HEK293 (cell line): ENCODE data around the gene CAPN5.

Experiments used
- CTCF ChIA-PET: fragments of 350-600 bp; formaldehyde crosslinking; extraction: SDS; loops from one replicate; lab custom pipeline; 2021; ENCODE audit warnings: antibody characterized with exemption; lab: Yijun Ruan, JAX
- POLR2A ChIA-PET: fragments of 300-600 bp; formaldehyde crosslinking; extraction: SDS; loops from one replicate; lab custom pipeline; 2020; ENCODE audit warnings: antibody characterized with exemption, inconsistent platforms; lab: Yijun Ruan, JAX
- H3K27ac ChIP-seq: fragments of 200-500 bp; sonication (Bioruptor generic); 2 replicates; pipeline ENCODE4 v1.5.1; 2014; ENCODE audit warnings: low read depth, low read length, control low read depth, inconsistent platforms; ENCODE audit errors: extremely low read depth
- H3K36me3 ChIP-seq, 2 experiments: fragments of 200-500 bp in 1 of 2; sonication (Bioruptor generic) in 1 of 2; 1 replicate in 1 of 2; 2 replicates in 1 of 2; pipeline ENCODE4 v1.5.1; 2014 to 2017; ENCODE audit warnings: inconsistent platforms in 2 of 2, low read length in 2 of 2; ENCODE audit not compliant: control insufficient read depth in 2 of 2, insufficient read depth in 1 of 2
- H3K4me1 ChIP-seq: fragments of 200-500 bp; sonication (Bioruptor generic); 2 replicates; pipeline ENCODE4 v1.5.1; 2014; ENCODE audit warnings: mild to moderate bottlenecking, low read length, inconsistent platforms; ENCODE audit not compliant: control insufficient read depth, insufficient read depth
- H3K4me3 ChIP-seq: 2 replicates; pipeline ENCODE4 v1.5.1; 2011; ENCODE audit warnings: low read depth, mild to moderate bottlenecking, control low read depth, low read length, moderate library complexity
- H3K9me3 ChIP-seq: fragments of 200-500 bp; sonication (Bioruptor generic); 2 replicates; pipeline ENCODE4 v1.5.1; 2014; ENCODE audit warnings: low read depth, low read length, inconsistent platforms; ENCODE audit not compliant: control insufficient read depth, insufficient read depth
- GLI2 ChIP-seq: fragments of 450-650 bp; formaldehyde crosslinking; IDR thresholded peaks from 2 replicates; pipeline ENCODE4; 2017; ENCODE audit warnings: missing biosample characterization, missing genetic modification characterization, low read depth, borderline replicate concordance
- HOXC10 ChIP-seq: sonication (generic); formaldehyde crosslinking; IDR thresholded peaks from 2 replicates; pipeline ENCODE4 v1.8.1; 2023; ENCODE audit warnings: mild to moderate bottlenecking, missing genetic modification reagents
- SETDB1 ChIP-seq: IDR thresholded peaks from one replicate; pipeline ENCODE4 v1.6.1; 2017; ENCODE audit warnings: mild to moderate bottlenecking, low read length, moderate library complexity, mixed read lengths; ENCODE audit not compliant: insufficient read length
- SP2 ChIP-seq: fragments of 450-650 bp; formaldehyde crosslinking; IDR thresholded peaks from 2 replicates; pipeline ENCODE4 v1.5.1; 2016; ENCODE audit warnings: missing biosample characterization, missing genetic modification characterization
- ZBTB20 ChIP-seq: fragments of 450-650 bp; formaldehyde crosslinking; IDR thresholded peaks from 2 replicates; pipeline ENCODE4 v1.5.1; 2016; ENCODE audit warnings: missing biosample characterization, missing genetic modification characterization
- ZNF211 ChIP-seq: fragments of 450-650 bp; formaldehyde crosslinking; IDR thresholded peaks from 2 replicates; pipeline ENCODE4 v1.5.1; 2016; ENCODE audit warnings: low read depth, missing biosample characterization, missing genetic modification characterization
- ZNF221 ChIP-seq: fragments of 450-650 bp; formaldehyde crosslinking; IDR thresholded peaks from 2 replicates; pipeline ENCODE4 v1.5.1; 2017; ENCODE audit warnings: missing biosample characterization, missing genetic modification characterization, borderline replicate concordance
- ZNF341 ChIP-seq: fragments of 450-650 bp; formaldehyde crosslinking; IDR thresholded peaks from 2 replicates; pipeline ENCODE4; 2016; ENCODE audit warnings: low read depth, missing biosample characterization, missing genetic modification characterization
- ZNF391 ChIP-seq: fragments of 450-650 bp; formaldehyde crosslinking; IDR thresholded peaks from 2 replicates; pipeline ENCODE4 v1.5.1; 2016; ENCODE audit warnings: low read depth, missing biosample characterization, missing genetic modification characterization, borderline replicate concordance
- ZNF394 ChIP-seq: fragments of 450-650 bp; formaldehyde crosslinking; IDR thresholded peaks from 2 replicates; pipeline ENCODE4 v1.5.1; 2016; ENCODE audit warnings: missing biosample characterization, missing genetic modification characterization, mild to moderate bottlenecking, moderate library complexity, borderline replicate concordance
- ZNF560 ChIP-seq: fragments of 450-650 bp; formaldehyde crosslinking; IDR thresholded peaks from 2 replicates; pipeline ENCODE4 v1.5.1; 2017; ENCODE audit warnings: missing biosample characterization, missing genetic modification characterization, borderline replicate concordance
- ZNF585B ChIP-seq: fragments of 450-650 bp; formaldehyde crosslinking; IDR thresholded peaks from 2 replicates; pipeline ENCODE4 v1.5.1; 2016; ENCODE audit warnings: missing biosample characterization, missing genetic modification characterization
- ZNF677 ChIP-seq: fragments of 450-650 bp; IDR thresholded peaks from 2 replicates; pipeline ENCODE4 v1.5.0; 2018; ENCODE audit warnings: missing biosample characterization, mild to moderate bottlenecking, missing genetic modification characterization, moderate library complexity
- ZNF785 ChIP-seq: fragments of 450-650 bp; formaldehyde crosslinking; IDR thresholded peaks from 2 replicates; pipeline ENCODE4 v1.5.1; 2016; ENCODE audit warnings: missing biosample characterization, missing genetic modification characterization
- TF ChIP-seq, protein P1 (sequence below): fragments of 450-650 bp; formaldehyde crosslinking; IDR thresholded peaks from 2 replicates; pipeline ENCODE4 v1.5.1; 2016; ENCODE audit warnings: missing biosample characterization, missing genetic modification characterization
- TF ChIP-seq, protein P2 (sequence below): fragments of 450-650 bp; formaldehyde crosslinking; IDR thresholded peaks from 2 replicates; pipeline ENCODE4 v1.5.1; 2016; ENCODE audit warnings: missing biosample characterization, missing genetic modification characterization
- TF ChIP-seq, protein P3 (sequence below): fragments of 450-650 bp; formaldehyde crosslinking; IDR thresholded peaks from 2 replicates; pipeline ENCODE4 v1.5.1; 2016; ENCODE audit warnings: missing biosample characterization, missing genetic modification characterization
- TF ChIP-seq, protein P4 (sequence below): fragments of 450-650 bp; formaldehyde crosslinking; IDR thresholded peaks from 2 replicates; pipeline ENCODE4; 2016; ENCODE audit warnings: missing biosample characterization, missing genetic modification characterization
- TF ChIP-seq, protein P5 (sequence below): fragments of 450-650 bp; IDR thresholded peaks from 2 replicates; pipeline ENCODE4 v1.5.1; 2018; ENCODE audit warnings: missing biosample characterization, mild to moderate bottlenecking, missing genetic modification characterization
- TF ChIP-seq, protein P6 (sequence below): fragments of 450-650 bp; formaldehyde crosslinking; IDR thresholded peaks from 2 replicates; pipeline ENCODE4 v1.5.1; 2016; ENCODE audit warnings: missing biosample characterization, missing genetic modification characterization

Gene CAPN5

DNA sequence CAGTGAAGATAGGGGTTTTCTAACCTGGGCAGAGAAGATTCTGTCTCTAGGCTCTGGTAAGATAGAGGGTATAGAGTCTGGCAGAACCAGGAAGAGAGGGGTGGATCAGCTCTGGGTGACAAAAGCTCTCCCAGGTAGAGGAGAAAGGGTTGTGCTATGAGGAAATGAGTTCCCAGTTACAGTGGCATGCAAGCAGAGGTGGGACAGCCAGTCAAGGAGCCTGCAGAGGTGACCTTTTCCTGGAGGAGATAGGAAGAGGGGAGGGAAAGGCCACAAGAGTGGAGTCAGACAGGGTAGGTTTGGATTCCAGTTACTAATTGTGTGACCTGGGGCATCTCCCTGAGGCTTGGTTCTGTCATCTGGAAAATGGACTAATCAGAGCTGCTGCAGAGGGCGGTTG lies 3.4 kb upstream of the CAPN5 start:
- Histone ChIP-seq H3K4me3 (no peak overlapping the region), H3K4me1 (no peaks in the 10 kb centered on the region), H3K9me3 (no peaks in the 10 kb centered on the region), H3K36me3 (no peaks in the 10 kb centered on the region), H3K27ac (no peak overlapping the region)
- POLR2A ChIA-PET: no interaction called here
- CTCF ChIA-PET: interaction anchor here (0.5 to 2.0 kb wide), 6 partner anchors 10 to 64 kb away, joined by 3 to 14 read pairs (median 4); no protein-coding TSS in a partner anchor
- no peak for TF ChIP-seq ZNF391
- no peak for TF ChIP-seq ZNF341 (tag by site-specific recombination)
- TF ChIP-seq, protein P1, sequence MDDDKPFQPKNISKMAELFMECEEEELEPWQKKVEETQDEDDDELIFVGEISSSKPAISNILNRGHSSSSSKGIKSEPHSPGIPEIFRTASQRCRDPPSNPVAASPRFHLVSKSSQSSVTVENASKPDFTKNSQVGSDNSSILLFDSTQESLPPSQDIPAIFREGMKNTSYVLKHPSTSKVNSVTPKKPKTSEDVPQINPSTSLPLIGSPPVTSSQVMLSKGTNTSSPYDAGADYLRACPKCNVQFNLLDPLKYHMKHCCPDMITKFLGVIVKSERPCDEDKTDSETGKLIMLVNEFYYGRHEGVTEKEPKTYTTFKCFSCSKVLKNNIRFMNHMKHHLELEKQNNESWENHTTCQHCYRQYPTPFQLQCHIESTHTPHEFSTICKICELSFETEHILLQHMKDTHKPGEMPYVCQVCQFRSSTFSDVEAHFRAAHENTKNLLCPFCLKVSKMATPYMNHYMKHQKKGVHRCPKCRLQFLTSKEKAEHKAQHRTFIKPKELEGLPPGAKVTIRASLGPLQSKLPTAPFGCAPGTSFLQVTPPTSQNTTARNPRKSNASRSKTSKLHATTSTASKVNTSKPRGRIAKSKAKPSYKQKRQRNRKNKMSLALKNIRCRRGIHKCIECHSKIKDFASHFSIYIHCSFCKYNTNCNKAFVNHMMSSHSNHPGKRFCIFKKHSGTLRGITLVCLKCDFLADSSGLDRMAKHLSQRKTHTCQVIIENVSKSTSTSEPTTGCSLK (tag by site-specific recombination): no peak
- no peak for TF ChIP-seq ZNF211
- TF ChIP-seq, protein P2, sequence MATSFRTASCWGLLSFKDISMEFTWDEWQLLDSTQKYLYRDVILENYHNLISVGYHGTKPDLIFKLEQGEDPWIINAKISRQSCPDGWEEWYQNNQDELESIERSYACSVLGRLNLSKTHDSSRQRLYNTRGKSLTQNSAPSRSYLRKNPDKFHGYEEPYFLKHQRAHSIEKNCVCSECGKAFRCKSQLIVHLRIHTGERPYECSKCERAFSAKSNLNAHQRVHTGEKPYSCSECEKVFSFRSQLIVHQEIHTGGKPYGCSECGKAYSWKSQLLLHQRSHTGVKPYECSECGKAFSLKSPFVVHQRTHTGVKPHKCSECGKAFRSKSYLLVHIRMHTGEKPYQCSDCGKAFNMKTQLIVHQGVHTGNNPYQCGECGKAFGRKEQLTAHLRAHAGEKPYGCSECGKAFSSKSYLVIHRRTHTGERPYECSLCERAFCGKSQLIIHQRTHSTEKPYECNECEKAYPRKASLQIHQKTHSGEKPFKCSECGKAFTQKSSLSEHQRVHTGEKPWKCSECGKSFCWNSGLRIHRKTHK (tag by site-specific recombination): no peak
- TF ChIP-seq ZNF585B (tag by site-specific recombination): no peak
- TF ChIP-seq, protein P3, sequence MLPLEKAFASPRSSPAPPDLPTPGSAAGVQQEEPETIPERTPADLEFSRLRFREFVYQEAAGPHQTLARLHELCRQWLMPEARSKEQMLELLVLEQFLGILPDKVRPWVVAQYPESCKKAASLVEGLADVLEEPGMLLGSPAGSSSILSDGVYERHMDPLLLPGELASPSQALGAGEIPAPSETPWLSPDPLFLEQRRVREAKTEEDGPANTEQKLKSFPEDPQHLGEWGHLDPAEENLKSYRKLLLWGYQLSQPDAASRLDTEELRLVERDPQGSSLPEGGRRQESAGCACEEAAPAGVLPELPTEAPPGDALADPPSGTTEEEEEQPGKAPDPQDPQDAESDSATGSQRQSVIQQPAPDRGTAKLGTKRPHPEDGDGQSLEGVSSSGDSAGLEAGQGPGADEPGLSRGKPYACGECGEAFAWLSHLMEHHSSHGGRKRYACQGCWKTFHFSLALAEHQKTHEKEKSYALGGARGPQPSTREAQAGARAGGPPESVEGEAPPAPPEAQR: no peak
- TF ChIP-seq SETDB1: no peak
- no peak for TF ChIP-seq HOXC10 (CRISPR knock-in tag)
- no peak for TF ChIP-seq ZNF677 (tag by site-specific recombination)
- no peak for TF ChIP-seq GLI2 (tag by site-specific recombination)
- TF ChIP-seq ZNF785 (tag by site-specific recombination): no peak
- no peak for TF ChIP-seq ZNF394 (tag by site-specific recombination)
- no peak for TF ChIP-seq ZBTB20
- TF ChIP-seq, protein P4, sequence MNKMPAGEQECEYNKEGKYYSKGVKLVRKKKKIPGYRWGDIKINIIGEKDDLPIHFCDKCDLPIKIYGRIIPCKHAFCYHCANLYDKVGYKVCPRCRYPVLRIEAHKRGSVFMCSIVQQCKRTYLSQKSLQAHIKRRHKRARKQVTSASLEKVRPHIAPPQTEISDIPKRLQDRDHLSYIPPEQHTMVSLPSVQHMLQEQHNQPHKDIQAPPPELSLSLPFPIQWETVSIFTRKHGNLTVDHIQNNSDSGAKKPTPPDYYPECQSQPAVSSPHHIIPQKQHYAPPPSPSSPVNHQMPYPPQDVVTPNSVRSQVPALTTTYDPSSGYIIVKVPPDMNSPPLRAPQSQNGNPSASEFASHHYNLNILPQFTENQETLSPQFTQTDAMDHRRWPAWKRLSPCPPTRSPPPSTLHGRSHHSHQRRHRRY (tag by site-specific recombination): no peak
- TF ChIP-seq SP2: no peak
- no peak for TF ChIP-seq ZNF560
- TF ChIP-seq, protein P5, sequence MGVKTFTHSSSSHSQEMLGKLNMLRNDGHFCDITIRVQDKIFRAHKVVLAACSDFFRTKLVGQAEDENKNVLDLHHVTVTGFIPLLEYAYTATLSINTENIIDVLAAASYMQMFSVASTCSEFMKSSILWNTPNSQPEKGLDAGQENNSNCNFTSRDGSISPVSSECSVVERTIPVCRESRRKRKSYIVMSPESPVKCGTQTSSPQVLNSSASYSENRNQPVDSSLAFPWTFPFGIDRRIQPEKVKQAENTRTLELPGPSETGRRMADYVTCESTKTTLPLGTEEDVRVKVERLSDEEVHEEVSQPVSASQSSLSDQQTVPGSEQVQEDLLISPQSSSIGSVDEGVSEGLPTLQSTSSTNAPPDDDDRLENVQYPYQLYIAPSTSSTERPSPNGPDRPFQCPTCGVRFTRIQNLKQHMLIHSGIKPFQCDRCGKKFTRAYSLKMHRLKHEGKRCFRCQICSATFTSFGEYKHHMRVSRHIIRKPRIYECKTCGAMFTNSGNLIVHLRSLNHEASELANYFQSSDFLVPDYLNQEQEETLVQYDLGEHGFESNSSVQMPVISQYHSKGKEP: no peak
- TF ChIP-seq, protein P6, sequence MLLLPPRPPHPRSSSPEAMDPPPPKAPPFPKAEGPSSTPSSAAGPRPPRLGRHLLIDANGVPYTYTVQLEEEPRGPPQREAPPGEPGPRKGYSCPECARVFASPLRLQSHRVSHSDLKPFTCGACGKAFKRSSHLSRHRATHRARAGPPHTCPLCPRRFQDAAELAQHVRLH (tag by site-specific recombination): no peak
- no peak for TF ChIP-seq ZNF221
